Upper lobe of left lung (tissue), 4 donors: Measurements from ENCODE around the gene ATPAF2.

Source experiments
- CTCF ChIP-seq, 6 experiments: fragments of 450-650 bp in 4 of 6; fragments of 200-600 bp in 2 of 6; sonication (generic) in 2 of 6; IDR thresholded peaks; one replicate each; pipeline ENCODE4 v1.5.1; 2016 to 2019; ENCODE audit warnings: antibody characterized with exemption in 6 of 6
- EP300 ChIP-seq, 4 donors: sonication (generic); formaldehyde crosslinking; IDR thresholded peaks; one replicate each; pipeline ENCODE4 v1.5.1; 2017; ENCODE audit warnings: antibody characterized with exemption in 4 of 4, control low read depth in 2 of 4
- POLR2A ChIP-seq, 4 donors: fragments of 450-650 bp; IDR thresholded peaks; one replicate each; pipeline ENCODE4 v1.5.1; 2016 to 2017; ENCODE audit warnings: antibody characterized with exemption in 4 of 4, mild to moderate bottlenecking in 2 of 4
- POLR2AphosphoS5 ChIP-seq, 2 donors: sonication (generic); formaldehyde crosslinking; IDR thresholded peaks; one replicate each; pipeline ENCODE4 v1.5.1; 2017; ENCODE audit warnings: antibody characterized with exemption in 2 of 2

GRCh38 chr17:18056214-18056613 lies 17.2 kb upstream of the ATPAF2 start:
- TF ChIP-seq CTCF (IDR thresholded peaks at IDR 0.05) (no peak), EP300 (IDR thresholded peaks at IDR 0.05) (no peak), POLR2A (IDR thresholded peaks at IDR 0.05) (no peak), POLR2AphosphoS5 (IDR thresholded peaks at IDR 0.05) (no peak)
